HG02759 (cell line): ENCODE measurements around the gene GPHA2.

Experiments used
- ATAC-seq: cut with Tn5 transposase; IDR thresholded peaks from one replicate; pipeline ENCODE4 v1.9.1; 2021; ENCODE audit warnings: mild to moderate bottlenecking, moderate library complexity; ENCODE audit not compliant: unreplicated experiment

GPHA2 gene

DNA sequence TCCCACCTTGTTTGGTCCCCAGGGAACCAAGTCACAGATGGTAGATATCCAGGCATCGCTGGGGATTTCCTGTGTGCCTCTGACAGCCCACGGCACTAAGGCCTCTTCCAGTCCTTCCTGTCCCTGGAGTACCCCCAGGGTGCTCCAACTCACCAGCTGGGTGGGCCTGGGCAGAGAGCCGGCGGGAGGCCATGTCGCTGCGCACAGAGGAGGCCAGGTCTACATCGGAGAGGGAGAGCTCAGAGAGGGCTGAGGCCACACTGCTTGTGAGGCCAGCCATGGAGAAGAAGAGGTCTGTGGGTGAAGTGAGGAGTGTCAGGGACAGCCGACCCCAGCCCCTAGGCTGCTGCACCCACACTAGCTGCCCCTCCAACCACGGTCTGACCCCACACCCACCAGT, 24.0 kb downstream of the GPHA2 start:
- ATAC-seq, result no peak

DNA sequence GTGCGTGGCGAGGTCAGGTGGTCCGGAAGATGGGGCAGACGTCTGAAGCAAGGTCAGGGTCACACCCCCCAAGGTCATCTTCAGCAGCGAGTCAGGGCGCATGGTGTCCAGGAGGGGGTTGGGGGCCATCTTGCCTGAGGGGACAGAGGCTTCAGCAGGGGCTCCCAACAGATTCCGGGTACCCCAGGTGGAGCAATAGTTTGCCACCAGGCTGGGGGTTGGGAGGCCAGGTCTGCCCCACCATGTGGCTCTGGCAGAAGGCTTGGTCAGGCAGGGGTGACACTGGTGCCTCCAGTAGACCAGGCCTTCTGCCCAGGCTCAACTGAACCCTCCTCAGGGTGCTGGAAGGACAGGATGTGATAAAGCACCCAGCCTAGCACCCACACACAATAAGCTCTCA, 24.6 kb downstream of the GPHA2 start:
- ATAC-seq, result no peak

DNA sequence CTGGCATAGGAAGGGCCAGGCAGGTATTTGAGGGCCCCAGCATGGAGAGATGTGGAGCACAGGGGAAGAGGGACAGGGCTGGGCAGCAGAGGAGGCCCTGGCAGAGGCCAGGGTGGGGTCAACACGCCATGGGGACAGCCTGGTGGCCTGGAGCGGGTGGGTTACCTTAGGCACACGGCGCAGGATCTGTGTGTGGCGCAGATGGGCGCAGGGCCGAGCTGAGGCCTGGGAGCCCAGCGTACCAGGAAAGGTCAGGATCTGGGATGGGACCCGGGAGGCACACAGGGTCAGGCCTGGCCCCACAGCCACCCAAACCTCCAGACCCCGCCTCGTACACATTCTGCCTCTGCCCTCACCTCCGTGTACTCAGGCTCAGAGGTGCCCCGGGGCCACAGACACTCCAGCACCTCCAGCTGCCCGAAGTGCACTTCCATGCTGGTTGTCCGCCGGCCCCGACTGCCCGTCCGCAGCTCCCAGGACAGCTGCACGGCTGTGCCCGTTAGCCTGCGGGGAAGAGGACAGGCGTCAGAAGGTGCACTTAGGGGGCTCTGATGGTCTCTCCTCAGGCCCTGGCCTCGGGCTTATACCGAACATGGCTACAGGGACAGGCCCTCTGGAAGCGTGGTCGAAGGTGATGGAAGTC, 25.1 kb downstream of the GPHA2 start:
- ATAC-seq, result no peak

DNA sequence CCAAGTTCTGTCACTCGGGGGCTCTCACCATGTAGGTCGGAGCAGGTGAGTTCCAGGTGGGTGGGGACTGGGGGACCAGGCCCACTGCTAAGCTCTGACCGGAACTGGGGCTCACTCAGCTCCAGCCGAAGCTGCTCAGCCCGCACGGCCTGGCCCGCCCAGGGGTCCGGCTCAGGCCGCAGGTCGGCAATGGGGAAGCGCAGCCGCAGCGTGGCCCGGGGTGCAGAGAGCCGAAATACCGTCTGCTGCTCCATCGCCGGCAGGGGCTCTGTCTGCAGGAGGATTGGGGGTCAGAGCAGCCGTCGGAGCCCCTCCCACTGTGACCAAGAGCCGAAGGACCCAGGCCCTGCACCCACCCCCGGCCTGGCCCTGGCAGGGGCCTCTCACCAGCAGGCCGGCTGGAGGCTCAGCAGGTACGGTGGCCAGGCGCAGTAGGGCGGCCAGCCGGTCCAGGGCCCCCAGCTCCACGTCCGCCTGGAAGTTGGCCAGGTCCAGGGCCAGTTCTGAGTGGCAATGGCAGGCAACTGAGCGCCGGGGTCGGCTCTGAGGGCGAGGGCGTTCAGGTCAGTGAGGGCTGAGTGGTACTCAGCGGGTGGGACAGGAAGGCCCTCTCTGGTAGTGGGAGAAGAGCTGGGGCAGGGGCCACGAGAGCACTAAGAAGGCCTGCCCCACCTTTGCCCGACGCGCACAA, 25.9 kb downstream of the GPHA2 start:
- no peak for ATAC-seq

DNA sequence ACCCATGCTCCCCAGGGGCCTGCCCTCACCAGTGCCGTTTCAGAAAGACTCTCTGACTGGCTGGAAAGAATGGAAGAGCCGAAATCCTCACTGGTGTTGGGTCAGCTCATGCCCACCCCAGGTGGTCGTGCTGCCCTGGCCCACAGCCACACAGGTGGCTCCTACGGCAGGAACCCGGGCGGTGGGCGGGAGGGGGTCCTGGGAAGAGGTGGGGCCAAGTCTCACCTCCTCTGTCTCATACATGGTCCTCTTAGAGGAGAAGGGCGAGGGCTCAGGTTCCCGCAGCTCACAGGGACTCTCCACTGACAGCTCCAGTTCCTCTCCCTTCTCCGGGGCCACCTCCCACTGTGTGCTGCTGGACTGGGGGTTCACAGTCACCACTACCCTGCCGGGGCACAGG, 26.9 kb downstream of the GPHA2 start:
- no peak for ATAC-seq

DNA sequence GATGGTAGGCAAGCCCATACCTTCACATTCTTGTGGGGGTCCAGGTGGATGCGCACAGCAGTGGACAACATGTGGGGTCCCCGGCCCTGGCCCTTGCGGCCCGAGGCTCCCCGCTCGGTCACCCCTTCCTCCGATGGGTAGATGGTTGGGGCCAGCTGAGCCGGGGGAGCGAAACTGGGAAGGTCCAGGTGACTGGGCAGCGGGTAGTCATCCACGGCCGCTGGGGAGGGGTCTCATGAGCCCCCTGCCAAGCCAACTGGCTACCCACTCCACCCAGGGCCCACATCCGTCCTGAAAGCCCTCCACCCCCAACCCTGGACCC, 29.4 kb downstream of the GPHA2 start:
- ATAC-seq, result no peak

DNA sequence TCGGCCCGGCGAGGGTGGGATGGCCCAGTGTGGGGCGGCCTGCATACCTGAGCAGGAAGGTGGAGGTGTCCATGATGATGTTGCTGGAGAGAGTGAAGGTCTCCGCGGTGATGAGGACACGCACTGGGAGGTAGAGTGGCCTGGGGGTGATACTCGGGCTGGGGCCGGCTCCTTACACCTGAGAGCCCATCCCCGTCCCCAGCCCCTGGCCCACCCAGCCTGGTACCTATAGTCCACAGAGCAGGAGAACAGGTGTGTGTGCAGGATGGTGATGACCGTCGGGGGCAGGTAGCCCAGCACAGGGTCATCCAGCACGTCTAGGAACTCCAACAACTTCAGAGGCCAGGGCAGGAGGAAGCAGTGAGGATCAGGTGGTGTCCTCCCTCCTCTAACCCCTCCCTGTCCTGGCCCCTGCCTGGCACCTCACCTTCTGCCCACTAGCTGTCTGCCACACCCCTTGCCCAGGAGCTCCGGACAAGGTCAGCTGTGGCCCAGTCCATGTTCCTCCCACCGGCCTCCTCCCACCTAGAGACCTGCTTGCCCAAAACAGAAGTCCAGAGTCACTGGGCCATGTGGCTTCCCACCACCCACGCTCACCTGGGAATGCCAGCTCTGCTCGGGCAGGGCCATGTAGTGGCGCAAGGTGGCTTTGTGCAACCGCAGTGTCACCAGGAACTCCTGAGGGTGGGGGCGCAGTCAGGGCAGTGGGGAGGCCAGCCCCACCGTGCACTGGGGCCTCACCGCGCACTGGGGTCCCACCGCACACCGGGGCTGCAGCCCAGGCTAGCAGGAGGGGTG, 30.0 kb downstream of the GPHA2 start:
- ATAC-seq, result no peak

DNA sequence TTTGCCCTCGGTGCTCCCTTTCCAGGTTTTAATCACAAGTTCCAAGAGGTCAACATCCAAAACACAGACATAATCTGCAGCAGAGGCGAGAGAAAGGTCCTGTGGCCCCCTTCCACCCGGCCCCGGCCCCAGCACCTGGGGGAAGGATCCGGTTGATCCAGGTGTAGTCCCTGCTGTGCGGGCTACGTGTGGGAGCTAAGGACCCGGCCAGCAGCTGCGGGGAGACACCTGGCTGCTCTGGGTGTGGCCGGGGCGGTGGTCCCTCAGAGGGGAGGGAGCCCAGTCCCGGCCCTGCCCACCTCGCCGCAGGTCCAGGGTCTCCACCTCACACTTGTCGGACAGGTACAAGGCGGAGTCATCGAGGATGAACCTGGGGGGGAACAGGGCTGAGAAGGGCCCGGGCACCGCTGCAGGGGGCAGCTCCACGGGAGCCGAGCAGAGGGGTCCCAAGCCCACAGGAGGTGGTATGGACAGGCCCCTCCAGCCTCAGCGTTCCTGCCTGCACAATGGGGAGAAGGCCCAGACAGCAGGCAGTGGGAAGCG, 32.3 kb downstream of the GPHA2 start:
- ATAC-seq, result no peak

DNA sequence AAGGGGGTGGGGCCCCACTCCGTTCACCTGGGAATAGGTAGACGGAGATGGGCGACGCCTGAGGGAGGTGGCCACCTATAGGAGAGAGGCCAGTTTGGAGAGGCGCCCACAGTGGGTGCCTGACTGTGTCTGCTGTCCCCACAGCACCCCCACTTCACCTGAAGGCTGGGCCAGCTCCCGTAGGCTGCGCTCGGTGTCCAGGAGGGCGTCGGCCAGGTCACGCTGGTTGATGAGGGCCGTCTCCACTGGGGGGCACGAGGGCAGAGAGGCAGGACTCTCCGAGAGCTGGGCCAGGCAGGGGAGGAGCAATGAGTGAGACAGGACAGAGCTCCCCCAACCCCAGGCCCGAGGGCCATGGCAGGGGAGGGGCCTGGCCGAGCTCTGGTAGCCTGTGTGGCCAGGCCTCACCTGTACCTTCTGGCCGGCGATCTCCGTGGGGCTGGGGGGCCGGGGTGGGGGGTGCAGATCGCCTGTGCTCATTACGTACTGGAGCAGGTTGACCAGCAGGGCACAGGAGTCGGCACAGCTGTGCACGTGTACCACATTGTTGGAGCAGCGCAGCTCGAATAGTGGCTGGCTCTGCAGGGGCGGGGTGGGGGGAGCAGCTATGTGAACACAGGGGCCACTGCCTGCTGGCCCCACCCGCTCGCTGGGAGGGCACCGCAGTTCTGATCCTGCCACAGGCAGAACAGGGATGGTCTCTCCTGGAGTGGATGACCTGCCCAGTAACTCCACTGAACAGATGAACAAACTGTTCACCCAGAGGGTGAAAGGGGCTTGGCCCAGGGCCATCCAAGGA, 33.4 kb downstream of the GPHA2 start:
- ATAC-seq, result no peak

DNA sequence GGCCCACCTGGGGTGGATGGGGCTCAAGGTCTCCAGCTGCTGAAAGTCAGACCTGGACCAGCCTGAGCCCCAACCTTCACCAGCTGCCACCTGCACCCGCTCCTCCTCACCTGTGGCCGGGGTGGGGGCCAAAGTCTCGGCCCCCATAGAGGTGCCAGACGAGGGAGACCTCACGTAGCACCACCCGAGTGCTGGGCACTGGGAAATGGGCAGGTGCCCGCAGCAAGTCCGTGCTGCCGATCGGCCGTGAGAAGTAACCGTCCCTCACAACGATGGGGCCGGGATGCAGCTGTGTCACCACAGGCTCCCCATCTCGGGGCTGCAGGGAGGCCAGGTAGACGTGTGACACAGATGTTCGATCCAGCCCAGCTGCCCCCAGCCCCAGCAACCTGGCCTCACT, 34.9 kb downstream of the GPHA2 start:
- ATAC-seq, result no peak

DNA sequence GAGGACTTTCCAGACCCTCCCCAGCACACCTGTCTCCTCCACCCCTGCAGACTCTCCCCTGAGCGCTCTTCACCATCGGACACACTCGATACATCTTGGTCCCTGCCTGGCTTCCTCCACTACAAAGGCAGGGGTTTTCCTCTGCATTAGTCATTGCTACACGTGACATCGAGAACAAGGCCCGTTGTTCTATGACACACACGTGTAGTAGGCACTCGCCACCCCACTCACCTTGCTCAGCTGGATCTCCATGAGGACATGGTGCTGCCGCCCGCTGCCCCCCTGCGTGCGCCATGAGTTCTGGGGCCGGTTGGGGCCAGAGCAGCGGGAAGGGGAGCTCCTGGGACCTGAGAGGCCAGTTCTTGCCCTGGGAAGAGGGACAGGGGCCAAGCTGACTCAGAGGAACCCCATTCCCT, 35.4 kb downstream of the GPHA2 start:
- no peak for ATAC-seq

DNA sequence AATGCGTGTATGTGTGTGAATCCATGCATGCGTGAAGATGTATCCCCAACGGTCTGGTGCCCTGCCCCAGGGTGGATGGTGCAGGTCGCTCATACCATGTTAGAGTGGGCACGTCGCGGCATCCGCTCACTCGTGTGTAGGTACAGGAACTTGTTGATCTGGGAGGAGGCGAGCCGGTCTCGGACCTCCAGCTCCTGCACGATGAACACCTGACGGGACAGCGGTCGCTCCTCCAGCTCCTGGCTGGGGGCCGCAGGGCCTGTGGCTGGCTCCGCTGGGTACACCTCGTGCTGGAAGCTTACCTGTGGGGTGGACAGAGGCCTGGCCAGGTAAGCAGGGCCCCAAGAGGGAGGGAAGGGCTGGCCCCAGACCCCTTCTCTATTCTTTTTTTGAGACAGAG, 37.2 kb downstream of the GPHA2 start:
- no peak for ATAC-seq

DNA sequence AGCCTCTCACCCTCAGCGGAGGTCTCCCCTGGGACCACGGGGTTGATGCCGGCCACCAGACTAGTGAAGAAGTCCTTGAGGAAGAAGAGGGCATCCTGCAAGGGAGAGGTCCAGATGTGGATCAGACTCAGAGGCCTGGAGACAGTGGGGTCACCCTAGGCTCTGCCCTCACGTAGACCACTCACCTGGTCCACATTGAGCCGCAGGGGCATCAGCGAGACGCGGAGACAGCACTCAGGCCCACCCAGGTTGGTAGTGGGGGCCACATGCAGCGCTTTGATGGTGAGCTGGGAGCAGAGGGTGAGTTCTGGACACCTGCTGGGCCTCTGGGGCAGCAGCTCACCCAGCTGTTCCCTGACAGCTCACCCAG, 37.6 kb downstream of the GPHA2 start:
- no peak for ATAC-seq

DNA sequence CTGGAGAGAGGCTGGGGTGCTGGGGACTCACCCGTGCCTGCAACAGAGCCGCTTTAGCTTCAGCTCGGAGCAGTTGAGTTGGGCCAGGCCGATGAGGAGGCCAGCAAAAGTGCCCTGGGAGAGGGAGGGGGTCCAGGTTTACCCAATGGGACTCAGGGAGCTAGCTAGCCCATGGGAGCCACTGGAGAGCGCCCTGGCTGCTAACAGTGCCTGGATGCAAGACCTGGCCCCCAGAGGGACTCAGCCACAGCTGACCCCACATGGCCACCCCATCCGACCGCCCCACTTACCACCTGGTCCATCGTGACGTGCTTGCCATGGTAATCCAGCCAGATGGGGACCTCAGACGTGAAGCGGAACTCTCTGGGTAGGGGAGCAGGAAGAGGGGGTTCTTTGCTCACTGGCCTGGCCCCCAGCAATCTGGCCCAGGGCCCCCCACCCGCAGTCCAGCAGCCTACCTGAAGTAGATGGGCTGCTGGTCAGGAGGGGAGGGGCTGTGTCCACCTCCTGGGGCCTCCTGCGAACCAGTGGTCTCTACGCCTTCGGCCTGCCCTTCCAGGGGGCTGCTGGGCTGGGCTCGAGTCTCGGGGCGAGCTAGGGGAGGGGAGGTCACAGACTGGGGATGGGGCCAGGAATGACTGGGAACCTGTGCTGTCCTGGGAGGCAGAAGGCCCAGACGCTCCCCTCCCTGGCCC, 38.2 kb downstream of the GPHA2 start:
- ATAC-seq, result no peak

DNA sequence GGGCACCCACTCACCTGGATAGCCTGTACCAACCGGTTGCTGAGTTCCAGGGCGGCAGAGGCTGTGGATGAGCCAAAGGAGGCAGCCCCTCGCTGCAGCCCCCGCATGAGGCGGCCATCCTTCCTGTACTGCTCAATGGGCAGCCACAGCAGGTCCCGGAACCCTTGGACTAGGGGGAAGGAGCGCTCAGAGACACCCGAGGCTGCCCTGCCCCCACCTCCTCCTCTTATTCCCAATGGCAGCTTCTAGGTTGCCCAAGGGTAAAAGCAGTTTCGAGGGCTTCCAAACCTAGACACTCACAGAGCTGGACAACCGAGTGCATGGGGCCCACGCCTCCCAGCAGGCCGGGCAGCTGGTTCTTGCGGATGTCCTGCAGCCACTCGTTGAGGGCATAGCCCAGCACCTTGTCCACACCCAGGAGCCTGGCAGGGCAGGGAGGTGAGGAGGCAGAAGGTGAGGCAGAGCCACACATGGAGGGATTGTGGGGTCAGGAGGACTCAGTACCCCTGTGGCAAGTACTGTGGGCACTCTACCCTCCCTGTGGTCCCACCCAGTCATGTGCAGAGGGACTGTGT, 39.2 kb downstream of the GPHA2 start:
- no peak for ATAC-seq

DNA sequence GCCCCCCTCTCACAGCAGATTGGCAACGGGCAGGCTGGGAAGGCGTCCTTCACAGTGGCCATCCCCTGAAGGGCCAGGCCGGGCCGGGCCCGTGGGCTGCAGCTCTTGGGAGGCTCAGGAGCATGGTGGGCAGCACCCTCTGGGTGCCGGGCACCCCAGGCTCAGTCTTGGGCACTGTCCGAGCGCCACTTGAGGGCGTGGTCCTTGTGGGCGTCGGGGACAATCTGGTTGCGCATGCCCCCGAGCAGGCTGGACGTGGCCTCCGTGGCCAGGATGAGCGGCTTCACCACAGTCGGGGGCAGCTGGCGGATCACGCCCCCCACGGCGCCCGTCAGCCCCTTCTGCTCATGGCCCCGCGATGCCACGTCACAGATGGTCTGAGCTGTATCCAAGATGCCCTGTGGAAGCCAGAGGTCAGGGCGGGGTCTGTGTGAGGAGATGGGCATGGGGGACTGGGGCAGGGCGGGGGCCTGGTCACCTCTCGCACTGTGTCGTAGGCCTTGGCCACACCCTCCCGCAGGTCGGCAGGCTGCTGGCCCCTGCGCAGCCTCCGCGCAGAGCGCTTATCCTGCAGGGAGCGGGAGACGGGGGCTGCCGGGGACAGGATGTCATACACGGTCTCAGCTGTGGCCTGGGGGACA, 40.8 kb downstream of the GPHA2 start:
- ATAC-seq, result no peak

DNA sequence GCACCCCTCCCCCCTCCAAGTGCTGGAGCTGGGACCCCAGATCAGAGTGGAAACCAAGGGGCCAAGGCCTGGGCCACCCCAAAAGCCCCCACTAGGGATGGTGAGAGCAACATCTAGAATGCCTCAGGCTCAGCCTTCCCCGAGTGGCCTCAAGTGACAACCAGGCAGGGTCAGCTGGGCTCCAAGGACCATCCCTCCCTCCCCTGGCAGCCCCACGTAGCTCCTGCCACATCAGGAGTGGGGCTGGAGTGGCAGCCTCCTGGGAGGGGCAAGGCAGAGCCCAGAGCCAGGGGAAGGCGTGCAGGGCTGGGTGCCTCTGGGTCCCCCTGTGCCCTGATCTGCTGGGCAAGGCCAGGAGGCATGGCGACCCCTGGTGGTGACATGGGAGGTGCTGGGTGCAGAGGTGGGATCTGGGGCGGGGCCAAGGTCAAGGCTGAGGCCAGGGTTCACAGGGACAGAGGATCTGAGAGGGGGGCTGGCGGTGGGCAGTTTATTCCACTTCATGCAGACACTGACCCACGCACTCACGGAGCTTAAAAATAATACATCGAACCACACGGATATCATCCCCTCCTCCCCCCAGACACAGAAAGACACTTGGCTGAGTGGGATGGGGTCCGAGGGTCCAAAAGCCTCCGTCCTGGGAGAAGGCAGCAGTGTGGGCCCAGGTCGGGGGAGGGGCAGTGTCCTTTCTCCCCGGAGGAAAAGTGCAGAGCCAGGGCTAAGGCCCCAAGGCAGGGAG, 41.5 kb downstream of the GPHA2 start:
- peak; percentile 78 for ATAC-seq

DNA sequence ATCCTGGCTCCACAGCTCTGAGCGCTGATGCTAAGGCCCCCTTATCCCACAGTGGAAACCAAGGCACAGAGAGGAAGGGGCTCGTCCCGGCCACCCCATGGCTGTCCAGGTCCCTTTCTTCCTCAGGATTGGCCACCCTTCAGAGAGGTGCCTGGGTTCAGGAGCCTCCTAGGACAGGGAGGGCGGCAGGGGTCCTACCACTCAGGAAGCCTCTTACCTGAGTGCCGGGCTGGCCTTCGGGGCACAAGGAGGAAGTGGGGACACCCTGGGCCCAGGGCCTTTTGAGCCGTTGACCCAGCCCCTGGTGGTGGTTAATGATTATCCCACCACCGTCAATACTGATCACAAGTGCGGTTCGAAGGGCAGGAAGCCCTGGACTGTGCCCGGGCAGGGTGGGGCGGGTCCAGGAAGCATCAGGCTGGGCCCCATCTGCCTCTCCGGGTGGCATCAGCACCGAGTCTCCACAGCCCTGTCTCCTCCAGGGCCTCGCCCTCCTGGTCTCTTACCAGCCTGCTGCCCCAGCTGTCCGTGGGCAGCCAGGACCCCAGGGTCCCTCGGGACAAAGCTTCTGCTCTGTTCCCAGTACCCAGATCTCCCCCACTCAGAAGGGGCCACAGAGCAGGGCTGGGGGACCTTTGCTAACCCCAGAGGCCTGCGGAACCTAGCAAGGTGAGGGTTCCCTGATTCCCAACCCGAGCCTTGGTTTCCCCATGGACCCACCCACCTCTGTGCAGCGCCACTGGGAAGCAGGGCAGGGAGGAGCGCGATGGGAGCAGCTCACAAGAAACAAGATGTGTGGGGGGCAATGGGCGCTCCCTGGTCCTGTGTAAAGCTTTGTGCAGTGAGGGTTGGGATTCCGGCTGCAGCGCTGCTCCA, 42.3 kb downstream of the GPHA2 start:
- no peak for ATAC-seq
